ENCODE data around the gene IL31. TPM values are rescaled to one million over a fixed set of nuclear protein-coding genes. Genes with fewer than 3 reads are reported as not detected.

The IL31 gene
- polyA plus RNA-seq, 3 donors from 2014 or later, result not detected

- no peaks in the 10 kb centered on the region for H3K9me3 Mint-ChIP-seq
- H3K4me3 Mint-ChIP-seq, result peak overlapping the region; percentile 53 to 76 (median 64)
- H3K4me1 Mint-ChIP-seq, result peaks cover 48 to 51% of the 10 kb centered on the region in 2 donors
- H3K27ac Mint-ChIP-seq, result peak overlapping the region; percentile 69 to 93 (median 84)
- peak; percentile 42 to 54 (median 53) for DNase-seq
- H3K27me3 Mint-ChIP-seq (ENCODE audit: low read depth in 3 of 3), result peaks cover 6 to 16% (median 6%) of the 10 kb centered on the region in 3 donors
- H3K36me3 Mint-ChIP-seq, result no peaks in the 10 kb centered on the region
Measured at GRCh38 chr12:122160761-122161160, 13.3 kb downstream of the IL31 start.

GRCh38 chr12:122159882-122160281 is 14.1 kb downstream of the IL31 start:
- peak overlapping the region; percentile 16 to 82 (median 58) for H3K27ac Mint-ChIP-seq
- peaks cover 48 to 49% of the 10 kb centered on the region in 2 donors for H3K4me1 Mint-ChIP-seq
- peak overlapping the region in 2 of 5 donors; percentile 3 to 20 for H3K4me3 Mint-ChIP-seq
- H3K36me3 Mint-ChIP-seq, result no peaks in the 10 kb centered on the region
- H3K27me3 Mint-ChIP-seq (ENCODE audit: low read depth in 3 of 3), result peaks cover 6 to 15% (median 6%) of the 10 kb centered on the region in 3 donors
- no peak for DNase-seq
- H3K9me3 Mint-ChIP-seq, result no peaks in the 10 kb centered on the region

- peaks cover 39 to 46% of the 10 kb centered on the region in 2 donors for H3K4me1 Mint-ChIP-seq
- H3K36me3 Mint-ChIP-seq, result no peaks in the 10 kb centered on the region
- H3K27me3 Mint-ChIP-seq (ENCODE audit: low read depth in 3 of 3), result peaks cover 6 to 15% (median 6%) of the 10 kb centered on the region in 3 donors
- peak overlapping the region in 3 of 6 donors; percentile 6 to 81 (median 16) for H3K27ac Mint-ChIP-seq
- H3K4me3 Mint-ChIP-seq, result no peak overlapping the region
- DNase-seq, result no peak
- no peaks in the 10 kb centered on the region for H3K9me3 Mint-ChIP-seq
Measured at GRCh38 chr12:122158700-122159285, 15.2 kb downstream of the IL31 start.

GRCh38 chr12:122155705-122156104 is 18.3 kb downstream of the IL31 start:
- no peaks in the 10 kb centered on the region for H3K9me3 Mint-ChIP-seq

GRCh38 chr12:122152754-122153153 is 21.3 kb downstream of the IL31 start:
- Mint-ChIP-seq H3K9me3 (no peaks in the 10 kb centered on the region), H3K4me3 (no peak overlapping the region), H3K4me1 (peaks cover 7% of the 10 kb centered on the region in 2 donors), H3K27me3 (ENCODE audit: low read depth in 3 of 3) (peaks cover 0 to 10% (median 7%) of the 10 kb centered on the region in 3 donors), H3K36me3 (no peaks in the 10 kb centered on the region), H3K27ac (no peak overlapping the region)
- no peak for DNase-seq

More at GRCh38 chr12:122155705-122156104, 18.3 kb downstream of the IL31 start:
- Mint-ChIP-seq H3K36me3 (no peaks in the 10 kb centered on the region), H3K27ac (peak overlapping the region in 2 of 6 donors; percentile 32 to 40), H3K4me1 (peaks cover 15 to 19% of the 10 kb centered on the region in 2 donors), H3K27me3 (ENCODE audit: low read depth in 3 of 3) (peaks cover 2 to 5% (median 4%) of the 10 kb centered on the region in 3 donors), H3K4me3 (peak overlapping the region in 1 of 5 donors; percentile 3)
- DNase-seq, result no peak

- no peak overlapping the region for H3K27ac Mint-ChIP-seq
- H3K9me3 Mint-ChIP-seq, result no peaks in the 10 kb centered on the region
- H3K4me3 Mint-ChIP-seq, result no peak overlapping the region
- peaks cover 5 to 10% (median 5%) of the 10 kb centered on the region in 3 donors for H3K27me3 Mint-ChIP-seq (ENCODE audit: low read depth in 3 of 3)
- H3K4me1 Mint-ChIP-seq, result no peaks in the 10 kb centered on the region
- H3K36me3 Mint-ChIP-seq, result no peaks in the 10 kb centered on the region
- DNase-seq, result no peak
Measured at GRCh38 chr12:122150127-122150681, 23.8 kb downstream of the IL31 start.

- Mint-ChIP-seq H3K4me1 (no peaks in the 10 kb centered on the region), H3K27me3 (ENCODE audit: low read depth in 3 of 3) (peaks cover 5 to 10% (median 6%) of the 10 kb centered on the region in 3 donors), H3K36me3 (peaks cover 4 to 5% (median 5%) of the 10 kb centered on the region in 3 donors), H3K4me3 (no peak overlapping the region), H3K9me3 (no peaks in the 10 kb centered on the region), H3K27ac (peak overlapping the region in 1 of 6 donors; percentile 26)
- no peak for DNase-seq
Measured at GRCh38 chr12:122148657-122149056, 25.4 kb downstream of the IL31 start.

- no peaks in the 10 kb centered on the region for H3K9me3 Mint-ChIP-seq
- H3K4me1 Mint-ChIP-seq, result no peaks in the 10 kb centered on the region
- peaks cover 5 to 8% (median 6%) of the 10 kb centered on the region in 3 donors for H3K27me3 Mint-ChIP-seq (ENCODE audit: low read depth in 3 of 3)
- no peak for DNase-seq
- peaks cover 5 to 6% (median 6%) of the 10 kb centered on the region in 3 donors for H3K36me3 Mint-ChIP-seq
- H3K4me3 Mint-ChIP-seq, result no peak overlapping the region
- peak overlapping the region in 2 of 6 donors; percentile 17 to 72 for H3K27ac Mint-ChIP-seq
Measured at GRCh38 chr12:122147514-122148290, 26.3 kb downstream of the IL31 start.

GRCh38 chr12:122145505-122146330 is 28.3 kb downstream of the IL31 start:
- no peak for DNase-seq

GRCh38 chr12:122144885-122145284 is 29.1 kb downstream of the IL31 start:
- no peaks in the 10 kb centered on the region for H3K9me3 Mint-ChIP-seq
- H3K27ac Mint-ChIP-seq, result no peak overlapping the region
- DNase-seq, result no peak
- no peaks in the 10 kb centered on the region for H3K4me1 Mint-ChIP-seq
- no peak overlapping the region for H3K4me3 Mint-ChIP-seq
- H3K36me3 Mint-ChIP-seq, result peaks cover 5 to 10% (median 6%) of the 10 kb centered on the region in 3 donors
- H3K27me3 Mint-ChIP-seq (ENCODE audit: low read depth in 3 of 3), result peaks cover 2 to 8% (median 5%) of the 10 kb centered on the region in 3 donors

More at GRCh38 chr12:122145505-122146330, 28.3 kb downstream of the IL31 start:
- Mint-ChIP-seq H3K9me3 (no peaks in the 10 kb centered on the region), H3K27ac (no peak overlapping the region), H3K27me3 (ENCODE audit: low read depth in 3 of 3) (peaks cover 5 to 8% (median 8%) of the 10 kb centered on the region in 3 donors), H3K36me3 (peaks cover 5 to 7% (median 6%) of the 10 kb centered on the region in 3 donors), H3K4me1 (no peaks in the 10 kb centered on the region), H3K4me3 (no peak overlapping the region)

GRCh38 chr12:122142857-122143256 is 31.2 kb downstream of the IL31 start:
- H3K9me3 Mint-ChIP-seq, result no peaks in the 10 kb centered on the region
- H3K27ac Mint-ChIP-seq, result no peak overlapping the region
- H3K36me3 Mint-ChIP-seq, result peaks cover 5 to 10% (median 6%) of the 10 kb centered on the region in 3 donors
- no peaks in the 10 kb centered on the region for H3K4me1 Mint-ChIP-seq
- no peak for DNase-seq
- peaks cover 0 to 8% (median 4%) of the 10 kb centered on the region in 3 donors for H3K27me3 Mint-ChIP-seq (ENCODE audit: low read depth in 3 of 3)
- H3K4me3 Mint-ChIP-seq, result no peak overlapping the region

GRCh38 chr12:122141911-122142725 is 31.9 kb downstream of the IL31 start:
- DNase-seq, result no peak
- H3K27me3 Mint-ChIP-seq (ENCODE audit: low read depth in 3 of 3), result peaks cover 0 to 6% (median 4%) of the 10 kb centered on the region in 3 donors
- H3K4me3 Mint-ChIP-seq, result no peak overlapping the region
- H3K9me3 Mint-ChIP-seq, result no peaks in the 10 kb centered on the region
- peak overlapping the region in 1 of 6 donors; percentile 19 for H3K27ac Mint-ChIP-seq
- no peaks in the 10 kb centered on the region for H3K4me1 Mint-ChIP-seq
- peaks cover 5 to 10% (median 6%) of the 10 kb centered on the region in 3 donors for H3K36me3 Mint-ChIP-seq

All from immature natural killer cell (primary cell).